ENCODE results near the gene RANBP9.

DNA sequence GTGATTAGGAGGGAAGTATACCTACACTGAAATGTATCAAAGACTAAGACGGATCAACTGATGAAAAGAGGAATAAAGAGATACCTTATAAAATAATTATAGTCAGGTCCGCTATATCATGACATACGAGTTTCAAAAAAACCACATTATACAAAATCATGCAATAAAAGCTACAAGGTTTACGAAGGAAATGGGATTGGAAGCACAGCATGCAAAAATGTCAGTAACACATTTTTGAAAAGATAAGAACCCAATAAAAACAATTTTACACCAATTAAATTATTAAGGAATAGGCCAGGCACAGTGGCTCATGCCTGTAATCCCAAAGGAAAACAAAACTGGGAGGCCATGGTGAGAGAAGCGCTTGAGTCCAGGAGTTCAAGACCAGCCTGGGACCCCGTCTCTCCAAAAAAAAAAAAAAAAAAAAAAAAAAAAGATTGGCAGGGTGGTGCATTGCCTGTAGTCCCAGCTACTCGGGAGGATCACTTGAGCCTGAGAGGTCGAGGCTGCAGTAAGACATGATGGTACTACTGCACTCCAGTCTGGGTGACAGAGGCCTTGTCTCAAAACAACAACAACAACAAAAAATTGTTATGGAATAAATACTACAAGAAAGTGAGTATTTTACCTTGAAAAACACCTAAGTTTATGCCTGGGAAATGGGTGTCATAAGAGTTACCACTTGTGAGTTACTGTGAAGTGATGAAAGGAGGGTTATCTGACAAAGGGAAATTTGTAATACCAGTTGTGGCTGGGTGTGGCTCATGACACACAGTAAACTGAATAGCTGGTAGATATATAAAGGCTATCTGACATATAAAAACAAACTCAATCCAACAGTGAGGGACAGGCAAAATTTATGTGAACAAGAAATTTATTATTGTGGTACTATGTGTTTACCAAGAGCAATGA lies 45.2 kb downstream of the RANBP9 start:
- TF ChIP-seq HSF4 (CRISPR knock-in tag; IDR thresholded peaks at IDR 0.05; ENCODE audit: borderline replicate concordance) (no peak), SIN3A (IDR thresholded peaks at IDR 0.05; ENCODE audit: borderline replicate concordance in 2 of 2, control insufficient read depth in 1 of 2, low read depth in 2 of 2, low read length in 2 of 2) (no peak), JUND (IDR thresholded peaks at IDR 0.05; ENCODE audit: borderline replicate concordance, low read depth, low read length) (no peak), JUND (tag; IDR thresholded peaks at IDR 0.05; ENCODE audit: borderline replicate concordance, low read depth, low read length) (peak; percentile 17; the same call in 1 of the 3 replicates), JUNB (CRISPR knock-in tag; conservative IDR thresholded peaks at IDR 0.05) (no peak)

Measured in K562 (cell line).